Tibial nerve (tissue), 4 donors: ENCODE measurements around the gene UGT2A3. TPM values are rescaled to one million over a fixed set of nuclear protein-coding genes. Genes with fewer than 3 reads are reported as not detected.
"Not testable (repeated sequence)": the region's sequence is repeated elsewhere in the genome, so short reads cannot be mapped to it uniquely, and the experiment has no call there.

ENCODE experiments used
- DNase-seq, 2 donors: peaks; one replicate each; pipeline ENCODE4 v3.0.0-alpha.2; 2019; ENCODE audit warnings: low spot score in 2 of 2
- H3K27ac ChIP-seq, 4 donors: fragments of 200-600 bp; sonication (generic) in 3 of 4; one replicate each; pipeline ENCODE4 v1.5.1; 2017 to 2019; ENCODE audit warnings: mild to moderate bottlenecking in 1 of 4
- H3K27me3 ChIP-seq, 2 donors: fragments of 200-600 bp; sonication (generic) in 1 of 2; one replicate each; pipeline versions ENCODE4 v1.5.1 to v1.6.0; 2017 to 2019
- H3K36me3 ChIP-seq, 3 donors: fragments of 200-600 bp; sonication (generic); one replicate each; pipeline ENCODE4 v1.5.1; 2018 to 2019
- H3K4me1 ChIP-seq, 4 donors: fragments of 200-600 bp; sonication (generic) in 3 of 4; one replicate each; pipeline ENCODE4 v1.5.1; 2017 to 2019
- H3K4me3 ChIP-seq, 4 donors: fragments of 200-600 bp; sonication (generic) in 3 of 4; one replicate each; pipeline ENCODE4 v1.5.1; 2017 to 2019; ENCODE audit warnings: mild to moderate bottlenecking in 1 of 4, moderate library complexity in 1 of 4
- H3K9me3 ChIP-seq, 4 donors: fragments of 200-600 bp; sonication (generic) in 3 of 4; one replicate each; pipeline ENCODE4 v1.5.1; 2017 to 2019
- EP300 ChIP-seq, 2 donors: sonication (generic); formaldehyde crosslinking; IDR thresholded peaks; one replicate each; pipeline ENCODE4 v1.6.1; 2017; ENCODE audit warnings: antibody characterized with exemption in 2 of 2, mild to moderate bottlenecking in 1 of 2
- POLR2A ChIP-seq, 2 donors: fragments of 450-650 bp; IDR thresholded peaks; one replicate each; pipeline ENCODE4 v1.6.1; 2017; ENCODE audit warnings: antibody characterized with exemption in 2 of 2, mild to moderate bottlenecking in 2 of 2, moderate library complexity in 2 of 2
- WGBS, 2 donors: methylation state at CpG; one replicate each; pipeline ENCODE4 v1.1.5; 2018; 5-methylcytosine and 5-hydroxymethylcytosine counted together
- total RNA-seq, 4 donors: library from RNA; depleted of rRNA; stranded (reverse); fragments of >200 nt; gene quantifications; one replicate each; pipeline ENCODE4 v1.1.0, GENCODE V29; 2016
- TF ChIP-seq, protein P1 (sequence below), 5 experiments: fragments of 200-600 bp in 3 of 5; fragments of 450-650 bp in 2 of 5; sonication (generic) in 3 of 5; IDR thresholded peaks; one replicate each; pipeline ENCODE4 v1.5.1; 2016 to 2019; ENCODE audit warnings: antibody characterized with exemption in 5 of 5, mild to moderate bottlenecking in 3 of 5, moderate library complexity in 2 of 5

UGT2A3 gene
- total RNA-seq, 4 donors from 2014 or later, result not detected

DNA sequence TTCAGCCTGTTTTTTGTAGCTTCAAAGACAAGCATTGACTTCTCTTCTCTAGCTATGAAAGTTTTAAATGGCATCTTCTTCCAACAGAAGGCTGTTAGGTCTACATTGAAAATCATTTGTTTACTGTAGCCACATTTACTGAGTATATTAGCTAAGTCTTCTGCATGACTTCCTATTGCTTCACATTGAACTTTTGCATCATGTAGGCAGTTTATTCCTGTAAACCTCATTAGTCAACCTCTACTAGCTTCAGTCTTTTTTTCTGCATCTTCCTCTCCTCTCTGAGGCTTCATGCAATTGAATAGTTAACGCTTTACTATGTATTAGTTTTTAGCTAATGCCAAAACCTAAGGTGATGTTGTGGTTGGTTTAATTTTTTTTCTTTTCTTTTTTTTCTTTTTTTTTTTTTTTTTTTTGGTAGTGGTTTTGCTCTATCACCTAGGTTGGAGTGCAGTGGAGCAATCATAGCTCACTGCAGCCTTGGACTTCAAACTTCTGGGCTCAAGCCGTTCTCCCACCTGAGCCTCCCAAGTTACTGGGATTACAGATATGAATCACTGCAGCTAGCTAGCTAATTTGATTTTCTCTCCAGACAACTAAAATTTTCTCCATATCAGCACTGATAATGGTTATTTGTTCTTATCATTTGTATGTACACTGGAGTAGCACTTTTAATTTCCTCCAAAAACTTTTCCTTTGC lies 3.4 kb downstream of the UGT2A3 start:
- TF ChIP-seq, protein P1, sequence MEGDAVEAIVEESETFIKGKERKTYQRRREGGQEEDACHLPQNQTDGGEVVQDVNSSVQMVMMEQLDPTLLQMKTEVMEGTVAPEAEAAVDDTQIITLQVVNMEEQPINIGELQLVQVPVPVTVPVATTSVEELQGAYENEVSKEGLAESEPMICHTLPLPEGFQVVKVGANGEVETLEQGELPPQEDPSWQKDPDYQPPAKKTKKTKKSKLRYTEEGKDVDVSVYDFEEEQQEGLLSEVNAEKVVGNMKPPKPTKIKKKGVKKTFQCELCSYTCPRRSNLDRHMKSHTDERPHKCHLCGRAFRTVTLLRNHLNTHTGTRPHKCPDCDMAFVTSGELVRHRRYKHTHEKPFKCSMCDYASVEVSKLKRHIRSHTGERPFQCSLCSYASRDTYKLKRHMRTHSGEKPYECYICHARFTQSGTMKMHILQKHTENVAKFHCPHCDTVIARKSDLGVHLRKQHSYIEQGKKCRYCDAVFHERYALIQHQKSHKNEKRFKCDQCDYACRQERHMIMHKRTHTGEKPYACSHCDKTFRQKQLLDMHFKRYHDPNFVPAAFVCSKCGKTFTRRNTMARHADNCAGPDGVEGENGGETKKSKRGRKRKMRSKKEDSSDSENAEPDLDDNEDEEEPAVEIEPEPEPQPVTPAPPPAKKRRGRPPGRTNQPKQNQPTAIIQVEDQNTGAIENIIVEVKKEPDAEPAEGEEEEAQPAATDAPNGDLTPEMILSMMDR (IDR thresholded peaks at IDR 0.05), result no peak
- no peak for TF ChIP-seq POLR2A (IDR thresholded peaks at IDR 0.05)
- no peak for TF ChIP-seq EP300 (IDR thresholded peaks at IDR 0.05)

DNA sequence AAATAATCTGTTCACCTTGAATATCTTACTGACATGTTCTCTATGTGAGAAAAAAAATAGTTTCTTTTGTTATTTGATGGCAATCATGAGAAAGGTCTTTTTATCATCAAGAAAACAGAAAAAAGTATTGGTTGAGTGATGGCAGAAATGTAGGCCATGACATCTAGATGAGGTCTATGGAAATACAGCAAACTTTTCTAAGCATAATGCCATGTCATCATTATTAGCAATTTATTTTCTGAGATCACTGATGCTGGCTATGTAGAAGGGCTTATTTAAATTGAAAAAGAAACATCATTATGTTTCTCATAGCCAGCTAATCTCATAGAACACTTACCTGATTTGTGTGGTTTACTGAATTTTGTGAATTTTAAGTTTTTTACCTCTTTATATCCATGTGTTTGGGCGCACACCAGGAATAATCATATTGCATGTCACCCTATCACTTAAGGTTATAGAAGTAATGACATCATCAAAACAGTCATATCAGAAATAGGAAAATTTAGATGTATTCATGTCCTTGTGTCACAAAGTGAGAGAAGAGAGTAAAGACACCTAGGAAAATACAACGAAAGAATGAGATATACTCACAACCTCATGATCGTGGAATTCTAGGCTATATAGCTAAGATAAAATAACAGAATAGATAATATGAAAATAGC lies 22.4 kb downstream of the UGT2A3 start:
- Histone ChIP-seq H3K27me3 (no peaks in the 10 kb centered on the region), H3K4me3 (no peak overlapping the region), H3K4me1 (no peaks in the 10 kb centered on the region), H3K27ac (no peak overlapping the region), H3K36me3 (no peaks in the 10 kb centered on the region), H3K9me3 (peaks cover 0 to 7% (median 0%) of the 10 kb centered on the region in 4 donors)
- no peak for TF ChIP-seq POLR2A (IDR thresholded peaks at IDR 0.05)
- no peak for TF ChIP-seq EP300 (IDR thresholded peaks at IDR 0.05)
- DNase-seq, result no peak
- 65 to 75% methylated on average over 3 of the region's 3 CpGs for WGBS, 2 donors

More for the DNA sequence above, 3.4 kb downstream of the UGT2A3 start:
- DNase-seq, result no peak
- no peaks in the 10 kb centered on the region for H3K9me3 ChIP-seq
- 96 to 98% methylated on average over 2 of the region's 2 CpGs for WGBS, 2 donors
- no peaks in the 10 kb centered on the region for H3K36me3 ChIP-seq
- H3K27me3 ChIP-seq, result no peaks in the 10 kb centered on the region
- H3K4me1 ChIP-seq, result no peaks in the 10 kb centered on the region
- no peak overlapping the region for H3K4me3 ChIP-seq
- H3K27ac ChIP-seq, result no peak overlapping the region

DNA sequence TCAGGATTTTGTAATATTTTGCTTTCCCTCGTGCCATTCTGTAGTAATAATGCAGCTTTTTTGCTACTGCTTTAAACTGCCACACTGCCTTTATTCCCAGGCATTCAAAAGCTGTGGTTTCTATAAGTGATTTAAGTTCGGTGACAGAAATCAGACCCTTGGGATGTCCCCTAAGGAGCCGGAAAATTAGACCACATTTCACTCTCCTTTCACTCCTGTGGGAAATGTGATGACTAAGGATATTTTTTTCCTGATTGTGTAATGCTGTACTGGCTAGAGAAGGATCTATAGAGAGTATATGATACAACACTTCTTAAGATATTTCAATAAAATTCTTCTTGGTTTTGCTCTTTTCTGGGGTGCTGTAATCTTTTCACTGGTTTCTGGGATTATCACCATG lies 24.4 kb downstream of the UGT2A3 start:
- Histone ChIP-seq H3K36me3 (no peaks in the 10 kb centered on the region), H3K9me3 (peaks cover 0 to 11% (median 0%) of the 10 kb centered on the region in 4 donors), H3K27me3 (no peaks in the 10 kb centered on the region), H3K27ac (no peak overlapping the region), H3K4me1 (no peaks in the 10 kb centered on the region), H3K4me3 (no peak overlapping the region)
- no peak for DNase-seq
- 39 to 55% methylated on average over 3 of the region's 3 CpGs for WGBS, 2 donors
- TF ChIP-seq EP300 (IDR thresholded peaks at IDR 0.05) (no peak), POLR2A (IDR thresholded peaks at IDR 0.05) (no peak)
- TF ChIP-seq, protein P1 (IDR thresholded peaks at IDR 0.05), result no peak

DNA sequence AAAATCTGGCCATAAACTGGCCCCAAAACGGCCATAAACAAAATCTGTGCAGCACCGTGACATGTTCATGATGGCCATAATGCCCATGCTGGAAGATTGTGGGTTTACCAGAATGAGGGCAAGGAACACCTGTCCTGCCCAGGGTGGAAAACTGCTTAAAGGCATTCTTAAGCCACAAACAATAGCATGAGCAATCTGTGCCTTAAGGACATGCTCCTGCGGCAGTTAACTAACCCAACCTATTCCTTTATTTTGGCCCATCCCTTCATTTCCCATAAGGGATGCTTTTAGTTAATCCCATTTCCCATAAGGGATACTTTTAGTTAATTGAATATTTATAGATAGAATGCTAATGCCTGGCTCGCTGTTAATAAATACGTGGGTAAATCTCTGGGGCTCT lies 29.4 kb downstream of the UGT2A3 start:
- WGBS, 2 donors, result 55 to 72% methylated on average over 5 of the region's 5 CpGs
- peaks cover 0 to 15% (median 0%) of the 10 kb centered on the region in 4 donors for H3K9me3 ChIP-seq
- not testable (repeated sequence) for H3K27ac ChIP-seq, DNase-seq, H3K27me3 ChIP-seq, H3K4me1 ChIP-seq, H3K36me3 ChIP-seq, H3K4me3 ChIP-seq

DNA sequence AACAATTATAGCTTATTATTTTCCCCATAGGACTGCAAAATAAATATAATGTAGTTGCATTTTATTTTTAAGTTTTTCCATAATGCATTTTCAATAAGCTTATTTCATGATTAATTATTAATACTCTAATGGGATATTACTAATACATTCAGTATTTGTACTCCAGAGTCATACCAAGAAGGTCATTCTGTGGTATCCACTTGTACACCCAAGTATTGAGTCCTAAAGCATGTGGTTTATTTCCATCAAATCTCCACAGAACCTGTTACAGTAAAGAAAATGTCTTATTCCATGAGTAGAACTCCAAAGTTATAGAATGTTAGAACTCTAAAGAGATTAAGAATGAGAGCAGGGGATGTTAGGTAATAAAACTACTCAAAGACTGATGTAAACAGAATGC lies 30.6 kb downstream of the UGT2A3 start:
- no peak overlapping the region for H3K27ac ChIP-seq
- H3K4me3 ChIP-seq, result no peak overlapping the region
- DNase-seq, result no peak
- TF ChIP-seq, protein P1 (IDR thresholded peaks at IDR 0.05), result no peak
- TF ChIP-seq POLR2A (IDR thresholded peaks at IDR 0.05) (no peak), EP300 (IDR thresholded peaks at IDR 0.05) (no peak)
- H3K27me3 ChIP-seq, result no peaks in the 10 kb centered on the region
- no peaks in the 10 kb centered on the region for H3K4me1 ChIP-seq
- H3K9me3 ChIP-seq, result peaks cover 0 to 8% (median 0%) of the 10 kb centered on the region in 4 donors
- H3K36me3 ChIP-seq, result no peaks in the 10 kb centered on the region

DNA sequence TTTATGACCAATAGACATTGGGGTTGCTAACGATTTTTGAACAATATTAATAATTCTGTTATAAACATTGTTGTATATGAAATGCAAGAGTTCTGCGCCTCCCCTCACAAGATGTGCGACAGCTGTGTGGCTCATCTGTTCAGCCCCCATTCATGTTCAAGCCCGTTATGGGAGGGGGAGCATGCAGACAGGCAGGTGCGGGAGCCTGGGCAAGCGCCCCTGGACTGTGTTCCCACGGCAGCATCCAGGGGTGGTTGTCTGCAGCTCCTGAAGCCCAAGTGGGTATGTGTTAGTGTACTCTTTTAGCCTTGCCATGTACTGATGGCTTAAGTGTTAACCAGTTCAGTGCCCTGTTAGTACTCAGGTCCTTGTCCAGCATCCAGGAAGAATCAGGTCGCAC lies 34.6 kb downstream of the UGT2A3 start:
- WGBS, 2 donors, result 89 to 93% methylated on average over 8 of the region's 8 CpGs
- no peak for DNase-seq

More for the DNA sequence above, 34.6 kb downstream of the UGT2A3 start:
- Histone ChIP-seq H3K4me1 (no peaks in the 10 kb centered on the region), H3K36me3 (no peaks in the 10 kb centered on the region), H3K27me3 (no peaks in the 10 kb centered on the region), H3K27ac (no peak overlapping the region), H3K9me3 (peaks cover 0 to 2% (median 0%) of the 10 kb centered on the region in 4 donors), H3K4me3 (no peak overlapping the region)
- TF ChIP-seq, protein P1 (IDR thresholded peaks at IDR 0.05), result no peak
